HepG2 (cell line): Measurements from ENCODE around the gene ATOSB. TPM values are rescaled to one million over a fixed set of nuclear protein-coding genes. Genes with fewer than 3 reads are reported as not detected.

Source experiments
- CREM ChIP-seq, 2 experiments: sonication (generic) in 1 of 2; formaldehyde crosslinking in 1 of 2; IDR thresholded peaks; 2 replicates each; pipeline versions ENCODE4 v1.4.0 to v1.6.1; 2016 to 2020; ENCODE audit warnings: antibody characterized with exemption in 1 of 2, mild to moderate bottlenecking in 1 of 2, missing genetic modification reagents in 1 of 2
- ETV5 ChIP-seq: IDR thresholded peaks from 2 replicates; pipeline ENCODE4 v1.6.1; 2018; ENCODE audit warnings: missing biosample characterization, missing genetic modification reagents, inconsistent platforms, borderline replicate concordance
- NCOA5 ChIP-seq: sonication (generic); formaldehyde crosslinking; IDR thresholded peaks from 2 replicates; pipeline ENCODE4 v1.4.0; 2020; ENCODE audit warnings: missing genetic modification reagents
- NRL ChIP-seq: sonication (generic); formaldehyde crosslinking; IDR thresholded peaks from 2 replicates; pipeline ENCODE4 v1.5.0; 2020; ENCODE audit warnings: missing genetic modification reagents, mild to moderate bottlenecking, moderate library complexity, borderline replicate concordance
- SALL1 ChIP-seq: sonication (generic); formaldehyde crosslinking; IDR thresholded peaks from 2 replicates; pipeline ENCODE4 v1.8.0; 2022; ENCODE audit warnings: mild to moderate bottlenecking, missing genetic modification reagents
- SIX1 ChIP-seq: sonication (generic); formaldehyde crosslinking; IDR thresholded peaks from 2 replicates; pipeline ENCODE4 v1.4.0; 2020; ENCODE audit warnings: missing genetic modification reagents, borderline replicate concordance
- SNAI1 ChIP-seq: sonication (generic); formaldehyde crosslinking; IDR thresholded peaks from 2 replicates; pipeline ENCODE4 v1.5.0; 2020; ENCODE audit warnings: mild to moderate bottlenecking, missing genetic modification reagents, borderline replicate concordance
- SSRP1 ChIP-seq: IDR thresholded peaks from 2 replicates; pipeline ENCODE4 v1.6.1; 2016; ENCODE audit warnings: control low read depth
- TRIM24 ChIP-seq: sonication (generic); formaldehyde crosslinking; IDR thresholded peaks from 2 replicates; pipeline ENCODE4 v1.8.0; 2022; ENCODE audit warnings: mild to moderate bottlenecking, missing genetic modification reagents
- ZBTB3 ChIP-seq: sonication (generic); formaldehyde crosslinking; IDR thresholded peaks from 2 replicates; pipeline ENCODE4 v1.4.0; 2020; ENCODE audit warnings: low read depth, mild to moderate bottlenecking, moderate library complexity, missing genetic modification reagents, borderline replicate concordance
- ZNF331 ChIP-seq: sonication (generic); formaldehyde crosslinking; IDR thresholded peaks from 2 replicates; pipeline ENCODE4 v1.4.0; 2020; ENCODE audit warnings: missing genetic modification reagents
- ZNF33A ChIP-seq: sonication (generic); formaldehyde crosslinking; IDR thresholded peaks from 2 replicates; pipeline ENCODE4 v1.5.1; 2020; ENCODE audit warnings: missing genetic modification reagents, mild to moderate bottlenecking, moderate library complexity, borderline replicate concordance
- ZNF460 ChIP-seq: sonication (generic); formaldehyde crosslinking; IDR thresholded peaks from 2 replicates; pipeline ENCODE4 v1.5.1; 2020; ENCODE audit warnings: missing genetic modification reagents, mild to moderate bottlenecking, borderline replicate concordance
- ZNF557 ChIP-seq: sonication (generic); formaldehyde crosslinking; IDR thresholded peaks from 2 replicates; pipeline ENCODE4 v1.4.0; 2020; ENCODE audit warnings: missing genetic modification reagents
- polyA plus RNA-seq, 8 experiments: library from polyadenylated mRNA; depleted of rRNA in 3 of 8; stranded (reverse) in 7 of 8; unstranded in 1 of 8; fragments of >200 nt; fragmentation: Illumina TruSeq in 4 of 8; extraction: Trizol in 4 of 8; gene quantifications; 2 replicates each; pipeline versions ENCODE4 v1.2.1 to v1.2.3, GENCODE V29; 2011 to 2016; ENCODE audit warnings: low read depth in 4 of 8, missing spikeins in 1 of 8, mixed read lengths in 1 of 8; ENCODE audit not compliant: insufficient read depth in 1 of 8
- total RNA-seq, 5 experiments: library from RNA; depleted of rRNA; stranded (reverse); fragments of >200 nt; fragmentation: Illumina TruSeq; extraction: Trizol; gene quantifications; 2 replicates each; pipeline ENCODE4 v1.2.3, GENCODE V29; 2016; ENCODE audit warnings: low read depth in 1 of 5
- TF ChIP-seq, protein P1 (sequence below): IDR thresholded peaks from 2 replicates; pipeline ENCODE4 v1.6.1; 2016; ENCODE audit warnings: missing genetic modification reagents, missing compliant biosample characterization
- TF ChIP-seq, protein P2 (sequence below): sonication (generic); formaldehyde crosslinking; IDR thresholded peaks from 2 replicates; pipeline ENCODE4 v1.8.0; 2022; ENCODE audit warnings: mild to moderate bottlenecking, missing genetic modification reagents; ENCODE audit not compliant: insufficient replicate concordance
- TF ChIP-seq, protein P3 (sequence below): fragments of 450-650 bp; IDR thresholded peaks from 2 replicates; pipeline ENCODE4 v1.6.1; 2016
- TF ChIP-seq, protein P4 (sequence below): sonication (generic); formaldehyde crosslinking; IDR thresholded peaks from 2 replicates; pipeline ENCODE4 v1.4.0; 2020; ENCODE audit warnings: missing genetic modification reagents, borderline replicate concordance
- TF ChIP-seq, protein P5 (sequence below): sonication (generic); formaldehyde crosslinking; IDR thresholded peaks from 2 replicates; pipeline ENCODE4 v1.4.0; 2020; ENCODE audit warnings: missing genetic modification reagents, borderline replicate concordance

Gene ATOSB
- total and polyA plus RNA-seq, 2 of the 13 experiments (the other 11 are each of a cell fraction or from before 2014, with no cell fraction given), result 1.9 to 6.4 TPM

DNA sequence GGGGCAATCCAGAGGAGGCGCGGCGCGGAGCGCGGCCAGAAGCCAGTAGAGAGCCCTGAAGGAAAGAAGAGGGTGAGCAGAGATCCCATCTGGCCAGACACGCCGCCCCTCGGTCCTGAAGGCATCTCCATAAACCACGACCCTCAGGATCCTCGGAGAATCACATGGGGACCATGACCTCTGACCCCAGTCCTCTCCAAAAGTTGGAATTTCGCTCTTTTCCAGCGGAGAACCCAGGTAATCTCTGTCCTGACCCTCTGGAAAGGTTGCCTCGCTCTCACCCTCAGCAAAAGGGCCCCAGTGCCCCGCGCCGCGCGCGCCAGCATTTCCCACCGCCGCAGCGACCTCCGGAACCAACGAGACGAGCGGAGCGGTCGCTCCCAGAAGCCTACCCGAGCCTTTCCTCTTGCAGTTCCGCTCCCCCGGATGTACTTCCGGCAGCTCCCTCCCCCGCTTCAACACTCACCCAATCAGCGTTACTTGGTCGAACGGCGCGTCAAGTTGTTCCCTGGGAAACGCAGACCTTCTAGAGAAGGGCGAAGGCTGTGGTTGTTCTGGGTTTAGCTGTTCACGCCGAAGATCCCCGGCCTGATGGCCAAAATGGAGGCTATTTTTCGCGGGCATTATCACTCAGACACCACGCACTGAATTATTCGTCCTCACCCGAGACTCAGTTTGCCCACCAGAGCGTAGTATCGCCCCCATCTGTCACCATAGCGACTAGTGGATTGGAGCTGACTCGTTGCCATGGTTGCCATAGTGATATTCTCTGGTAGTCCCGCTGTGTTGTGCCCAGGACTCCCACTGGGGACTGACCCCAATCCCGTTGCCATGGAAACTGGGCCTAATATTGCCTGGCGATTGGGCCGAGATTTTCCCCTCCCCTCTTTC lies 12.6 kb downstream of the ATOSB start, which contains the start of gene STOML2 (continued):
- no peak for TF ChIP-seq NCOA5 (CRISPR knock-in tag)
- TF ChIP-seq SNAI1 (CRISPR knock-in tag), result no peak
- TF ChIP-seq, protein P1, sequence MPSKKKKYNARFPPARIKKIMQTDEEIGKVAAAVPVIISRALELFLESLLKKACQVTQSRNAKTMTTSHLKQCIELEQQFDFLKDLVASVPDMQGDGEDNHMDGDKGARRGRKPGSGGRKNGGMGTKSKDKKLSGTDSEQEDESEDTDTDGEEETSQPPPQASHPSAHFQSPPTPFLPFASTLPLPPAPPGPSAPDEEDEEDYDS (CRISPR knock-in tag), result peak; percentile 71
- no peak for TF ChIP-seq ZNF33A (CRISPR knock-in tag)
- TF ChIP-seq, protein P2, sequence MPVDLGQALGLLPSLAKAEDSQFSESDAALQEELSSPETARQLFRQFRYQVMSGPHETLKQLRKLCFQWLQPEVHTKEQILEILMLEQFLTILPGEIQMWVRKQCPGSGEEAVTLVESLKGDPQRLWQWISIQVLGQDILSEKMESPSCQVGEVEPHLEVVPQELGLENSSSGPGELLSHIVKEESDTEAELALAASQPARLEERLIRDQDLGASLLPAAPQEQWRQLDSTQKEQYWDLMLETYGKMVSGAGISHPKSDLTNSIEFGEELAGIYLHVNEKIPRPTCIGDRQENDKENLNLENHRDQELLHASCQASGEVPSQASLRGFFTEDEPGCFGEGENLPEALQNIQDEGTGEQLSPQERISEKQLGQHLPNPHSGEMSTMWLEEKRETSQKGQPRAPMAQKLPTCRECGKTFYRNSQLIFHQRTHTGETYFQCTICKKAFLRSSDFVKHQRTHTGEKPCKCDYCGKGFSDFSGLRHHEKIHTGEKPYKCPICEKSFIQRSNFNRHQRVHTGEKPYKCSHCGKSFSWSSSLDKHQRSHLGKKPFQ (CRISPR knock-in tag), result peak; percentile 72
- TF ChIP-seq SALL1 (CRISPR knock-in tag), result peak; percentile 88
- TF ChIP-seq, protein P3, sequence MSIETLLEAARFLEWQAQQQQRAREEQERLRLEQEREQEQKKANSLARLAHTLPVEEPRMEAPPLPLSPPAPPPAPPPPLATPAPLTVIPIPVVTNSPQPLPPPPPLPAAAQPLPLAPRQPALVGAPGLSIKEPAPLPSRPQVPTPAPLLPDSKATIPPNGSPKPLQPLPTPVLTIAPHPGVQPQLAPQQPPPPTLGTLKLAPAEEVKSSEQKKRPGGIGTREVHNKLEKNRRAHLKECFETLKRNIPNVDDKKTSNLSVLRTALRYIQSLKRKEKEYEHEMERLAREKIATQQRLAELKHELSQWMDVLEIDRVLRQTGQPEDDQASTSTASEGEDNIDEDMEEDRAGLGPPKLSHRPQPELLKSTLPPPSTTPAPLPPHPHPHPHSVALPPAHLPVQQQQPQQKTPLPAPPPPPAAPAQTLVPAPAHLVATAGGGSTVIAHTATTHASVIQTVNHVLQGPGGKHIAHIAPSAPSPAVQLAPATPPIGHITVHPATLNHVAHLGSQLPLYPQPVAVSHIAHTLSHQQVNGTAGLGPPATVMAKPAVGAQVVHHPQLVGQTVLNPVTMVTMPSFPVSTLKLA, result peak; percentile 39; the same call in 1 of the 2 replicates
- TF ChIP-seq NRL (CRISPR knock-in tag), result no peak; the same call in 1 of the 2 replicates
- peak; percentile 88 for TF ChIP-seq ZNF331 (CRISPR knock-in tag)
- TF ChIP-seq, protein P4, sequence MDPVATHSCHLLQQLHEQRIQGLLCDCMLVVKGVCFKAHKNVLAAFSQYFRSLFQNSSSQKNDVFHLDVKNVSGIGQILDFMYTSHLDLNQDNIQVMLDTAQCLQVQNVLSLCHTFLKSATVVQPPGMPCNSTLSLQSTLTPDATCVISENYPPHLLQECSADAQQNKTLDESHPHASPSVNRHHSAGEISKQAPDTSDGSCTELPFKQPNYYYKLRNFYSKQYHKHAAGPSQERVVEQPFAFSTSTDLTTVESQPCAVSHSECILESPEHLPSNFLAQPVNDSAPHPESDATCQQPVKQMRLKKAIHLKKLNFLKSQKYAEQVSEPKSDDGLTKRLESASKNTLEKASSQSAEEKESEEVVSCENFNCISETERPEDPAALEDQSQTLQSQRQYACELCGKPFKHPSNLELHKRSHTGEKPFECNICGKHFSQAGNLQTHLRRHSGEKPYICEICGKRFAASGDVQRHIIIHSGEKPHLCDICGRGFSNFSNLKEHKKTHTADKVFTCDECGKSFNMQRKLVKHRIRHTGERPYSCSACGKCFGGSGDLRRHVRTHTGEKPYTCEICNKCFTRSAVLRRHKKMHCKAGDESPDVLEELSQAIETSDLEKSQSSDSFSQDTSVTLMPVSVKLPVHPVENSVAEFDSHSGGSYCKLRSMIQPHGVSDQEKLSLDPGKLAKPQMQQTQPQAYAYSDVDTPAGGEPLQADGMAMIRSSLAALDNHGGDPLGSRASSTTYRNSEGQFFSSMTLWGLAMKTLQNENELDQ (CRISPR knock-in tag), result 0 out of 2 replicates have a peak, but pooled peaks have one; percentile 30
- TF ChIP-seq SSRP1 (CRISPR knock-in tag), result no peak
- peak; percentile 76 for TF ChIP-seq CREM (IDR thresholded peaks at IDR 0.05)
- no peak for TF ChIP-seq CREM (CRISPR knock-in tag; IDR thresholded peaks at IDR 0.05)
- TF ChIP-seq, protein P5, sequence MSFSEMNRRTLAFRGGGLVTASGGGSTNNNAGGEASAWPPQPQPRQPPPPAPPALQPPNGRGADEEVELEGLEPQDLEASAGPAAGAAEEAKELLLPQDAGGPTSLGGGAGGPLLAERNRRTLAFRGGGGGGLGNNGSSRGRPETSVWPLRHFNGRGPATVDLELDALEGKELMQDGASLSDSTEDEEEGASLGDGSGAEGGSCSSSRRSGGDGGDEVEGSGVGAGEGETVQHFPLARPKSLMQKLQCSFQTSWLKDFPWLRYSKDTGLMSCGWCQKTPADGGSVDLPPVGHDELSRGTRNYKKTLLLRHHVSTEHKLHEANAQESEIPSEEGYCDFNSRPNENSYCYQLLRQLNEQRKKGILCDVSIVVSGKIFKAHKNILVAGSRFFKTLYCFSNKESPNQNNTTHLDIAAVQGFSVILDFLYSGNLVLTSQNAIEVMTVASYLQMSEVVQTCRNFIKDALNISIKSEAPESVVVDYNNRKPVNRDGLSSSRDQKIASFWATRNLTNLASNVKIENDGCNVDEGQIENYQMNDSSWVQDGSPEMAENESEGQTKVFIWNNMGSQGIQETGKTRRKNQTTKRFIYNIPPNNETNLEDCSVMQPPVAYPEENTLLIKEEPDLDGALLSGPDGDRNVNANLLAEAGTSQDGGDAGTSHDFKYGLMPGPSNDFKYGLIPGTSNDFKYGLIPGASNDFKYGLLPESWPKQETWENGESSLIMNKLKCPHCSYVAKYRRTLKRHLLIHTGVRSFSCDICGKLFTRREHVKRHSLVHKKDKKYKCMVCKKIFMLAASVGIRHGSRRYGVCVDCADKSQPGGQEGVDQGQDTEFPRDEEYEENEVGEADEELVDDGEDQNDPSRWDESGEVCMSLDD (CRISPR knock-in tag), result no peak
- TF ChIP-seq SIX1 (CRISPR knock-in tag), result no peak
- TF ChIP-seq ZNF460, result no peak
- no peak for TF ChIP-seq ZBTB3 (CRISPR knock-in tag)
- no peak for TF ChIP-seq TRIM24 (CRISPR knock-in tag)
- 0 out of 2 replicates have a peak, but pooled peaks have one; percentile 41 for TF ChIP-seq ZNF557 (CRISPR knock-in tag)
- peak; percentile 82 for TF ChIP-seq ETV5 (CRISPR knock-in tag)
